ENCODE measurements around the gene MOSPD3.

Gene MOSPD3

DNA sequence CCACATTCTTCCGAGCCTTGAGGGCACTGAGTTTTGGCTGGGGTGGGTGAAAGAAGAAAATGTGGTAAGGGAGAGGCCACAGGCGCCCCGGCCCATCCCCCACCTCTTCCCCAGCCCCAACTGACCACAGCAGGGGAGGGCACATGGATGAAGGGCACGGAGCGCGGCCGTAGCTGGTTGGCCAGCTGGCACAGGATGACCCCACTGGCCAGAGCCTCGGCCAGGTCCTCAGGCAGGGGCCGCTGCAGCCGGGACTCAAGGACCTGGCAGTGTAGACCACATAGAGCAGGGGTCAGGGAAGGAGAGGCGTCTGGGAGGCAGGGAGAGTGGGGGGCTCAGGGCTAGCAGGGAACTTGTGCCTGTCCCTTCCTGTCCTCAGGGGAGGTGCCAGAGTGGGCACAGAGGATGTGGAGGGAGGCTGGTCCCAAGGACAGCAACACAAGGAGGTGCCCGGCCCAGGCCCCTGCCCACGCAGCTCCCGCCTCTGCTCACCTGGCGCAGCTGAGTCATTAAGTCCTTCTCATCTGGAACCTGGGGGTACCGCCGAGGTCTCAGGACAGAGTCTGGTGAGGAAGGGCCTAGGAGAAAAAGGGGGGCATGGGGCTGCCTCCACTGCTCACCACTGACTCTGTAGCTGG is 36.5 kb upstream of the MOSPD3 start:
- no peak for DNase-seq (ENCODE audit: low spot score)

DNA sequence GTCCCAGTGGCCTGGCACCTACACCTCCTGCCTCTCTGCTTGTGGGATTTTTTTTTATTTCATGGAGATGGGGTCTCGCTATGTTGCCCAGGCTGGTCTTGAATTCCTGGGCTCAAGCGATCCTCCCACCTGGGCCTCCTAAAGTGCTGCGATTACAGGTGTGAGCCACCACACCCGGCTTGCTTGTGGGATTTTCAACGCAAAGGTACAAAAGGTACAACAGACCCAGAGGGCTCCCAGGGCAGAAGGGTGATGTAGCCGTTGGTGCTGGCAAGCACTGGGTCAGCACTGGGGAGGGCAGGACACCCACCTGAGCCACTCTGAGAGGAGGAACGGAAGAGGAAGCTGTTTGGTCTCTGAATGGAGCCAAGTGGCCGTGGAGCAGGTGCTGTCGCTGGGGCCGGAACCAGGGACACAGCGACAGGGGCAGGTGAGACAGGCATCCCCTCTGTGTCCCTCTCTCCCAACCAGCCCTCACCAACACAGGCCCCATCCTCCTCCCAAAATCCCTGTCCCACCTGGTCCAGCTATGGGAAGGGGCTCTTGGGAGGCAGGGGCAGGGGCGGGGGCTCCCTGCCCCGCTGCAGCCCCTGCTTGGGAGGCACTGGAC is 35.9 kb upstream of the MOSPD3 start:
- no peak for DNase-seq (ENCODE audit: low spot score)

GRCh38 chr7:100577103-100577502 is 35.2 kb upstream of the MOSPD3 start:
- DNase-seq (ENCODE audit: low spot score) = no peak

DNA sequence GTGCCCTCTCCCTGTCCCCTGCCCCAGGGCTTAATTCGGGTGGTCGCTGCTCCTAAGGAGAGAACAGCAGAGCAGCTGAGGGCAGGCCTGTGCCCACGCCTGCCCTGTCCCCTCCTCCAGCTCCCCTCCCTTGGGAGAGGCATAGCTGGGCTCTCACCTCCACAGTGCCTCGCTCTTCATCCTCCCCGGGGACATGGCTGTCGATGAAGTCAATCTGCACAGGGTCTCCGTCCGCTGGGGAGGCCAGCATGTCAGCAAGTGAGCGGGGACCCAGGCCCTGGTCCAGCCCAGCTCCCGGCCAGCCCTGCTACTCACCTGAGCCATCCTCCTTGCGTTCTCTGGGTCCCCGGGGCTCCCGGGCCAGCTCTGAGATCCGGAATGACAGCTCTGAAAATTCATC is 34.8 kb upstream of the MOSPD3 start:
- DNase-seq (ENCODE audit: low spot score) = no peak

- DNase-seq (ENCODE audit: low spot score) = no peak
These were observed 33.8 kb upstream of the MOSPD3 start for GRCh38 chr7:100578246-100579183.

DNA sequence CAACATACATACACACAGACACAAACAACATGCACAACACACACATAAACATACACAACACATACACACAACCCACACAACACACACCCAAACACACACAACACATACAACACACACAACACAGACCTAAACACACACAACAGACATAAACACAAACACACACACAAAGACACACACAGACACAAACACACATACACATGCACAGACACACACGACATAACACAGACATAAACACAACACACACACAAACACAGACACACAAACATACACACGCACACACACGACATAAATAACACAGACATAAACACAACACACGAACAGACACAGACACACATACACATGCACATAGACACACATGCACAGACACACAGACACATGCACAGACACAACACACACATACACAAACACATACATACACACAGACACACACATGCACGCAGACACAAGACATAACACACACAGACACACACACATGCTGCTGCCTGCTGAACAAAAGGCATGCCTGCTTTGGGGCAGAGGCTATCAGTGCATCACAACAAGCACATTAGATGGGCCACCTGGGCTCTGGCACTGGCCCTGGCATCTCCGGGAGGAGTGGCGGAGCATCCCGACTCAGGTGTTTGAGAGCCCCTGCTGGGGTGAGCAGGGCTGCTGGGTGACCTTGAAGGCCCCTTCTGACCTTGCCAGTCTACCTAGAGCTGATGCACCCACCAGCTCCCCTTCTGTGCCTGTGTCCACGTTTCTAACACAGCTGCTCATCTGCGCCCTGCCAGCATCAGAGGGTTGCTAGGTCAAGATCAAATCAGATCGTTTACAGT is 31.7 kb upstream of the MOSPD3 start:
- no peak for DNase-seq (ENCODE audit: low spot score)

DNA sequence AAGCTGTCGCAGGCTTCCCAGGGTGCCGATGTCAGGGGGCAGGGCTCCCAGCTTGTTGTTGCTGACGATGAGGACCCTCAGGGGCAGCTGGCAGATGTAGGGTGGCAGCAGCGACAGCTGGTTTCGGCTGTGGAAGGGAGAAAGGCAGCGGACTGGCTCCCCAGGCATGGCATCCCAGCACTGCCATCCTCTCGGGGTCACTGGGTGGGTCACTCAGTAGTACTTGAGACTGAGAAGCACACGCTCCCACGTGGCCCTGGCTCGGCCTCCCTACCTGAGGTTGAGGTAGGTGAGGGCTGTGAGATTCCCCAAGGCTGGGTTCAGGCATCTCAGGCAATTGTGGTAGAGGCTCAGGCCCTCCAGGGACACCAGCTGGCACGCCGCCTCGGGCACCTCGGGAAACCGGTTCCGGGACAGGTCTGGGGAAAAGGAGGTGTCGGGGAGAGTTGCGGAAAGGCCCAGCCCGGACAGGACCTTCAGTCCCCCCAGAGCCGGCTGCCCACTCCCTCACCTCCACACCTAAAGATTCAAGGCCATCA is 30.2 kb upstream of the MOSPD3 start:
- DNase-seq (ENCODE audit: low spot score) = no peak

- DNase-seq (ENCODE audit: low spot score) = no peak
These were observed 29.7 kb upstream of the MOSPD3 start for GRCh38 chr7:100582650-100583049.

DNA sequence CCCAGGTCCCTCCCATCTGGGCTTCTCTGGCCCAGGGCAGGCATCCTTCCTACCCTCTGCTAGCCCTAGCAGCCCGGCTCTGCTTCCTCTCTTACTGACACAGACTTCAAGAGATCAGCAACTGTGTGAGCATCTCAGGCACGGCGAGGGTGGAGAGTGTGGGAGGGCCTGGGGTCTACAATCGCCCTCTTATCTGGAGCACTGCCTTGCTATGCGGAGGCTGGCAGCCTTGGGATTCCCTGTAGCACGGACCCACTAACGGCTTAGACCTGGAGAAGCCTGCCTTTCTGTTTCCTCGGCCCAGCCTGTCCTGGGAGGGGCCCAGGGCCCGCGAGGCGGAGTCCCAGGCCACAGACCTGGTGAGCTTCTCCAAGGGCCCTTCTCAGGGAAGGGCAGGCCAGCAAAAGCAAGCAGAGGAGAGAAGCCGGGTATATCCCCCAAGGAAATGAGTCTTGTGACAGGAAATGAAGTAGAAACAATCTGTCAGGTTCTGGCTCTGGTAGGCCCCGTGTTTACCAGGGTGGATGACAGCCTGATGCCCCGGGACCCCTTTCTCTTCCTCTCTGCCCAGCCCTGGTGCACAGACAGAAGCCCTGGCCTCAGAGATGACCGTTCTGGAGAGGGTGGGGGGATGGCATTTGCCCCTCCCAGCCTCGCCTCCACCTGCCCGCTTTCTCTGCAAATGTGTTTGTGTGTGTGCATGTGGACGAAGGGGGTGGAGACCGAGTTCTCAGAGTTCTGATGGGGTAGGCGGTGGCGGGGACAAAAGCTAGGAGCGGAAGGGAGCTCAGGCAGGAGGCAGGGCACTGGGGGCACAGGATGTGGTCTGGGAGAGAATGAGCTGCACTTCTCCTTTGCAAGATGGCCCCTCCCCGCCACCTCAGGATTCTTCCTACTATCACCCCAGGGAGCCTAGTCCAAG is 28.9 kb upstream of the MOSPD3 start:
- no peak for DNase-seq (ENCODE audit: low spot score)

DNA sequence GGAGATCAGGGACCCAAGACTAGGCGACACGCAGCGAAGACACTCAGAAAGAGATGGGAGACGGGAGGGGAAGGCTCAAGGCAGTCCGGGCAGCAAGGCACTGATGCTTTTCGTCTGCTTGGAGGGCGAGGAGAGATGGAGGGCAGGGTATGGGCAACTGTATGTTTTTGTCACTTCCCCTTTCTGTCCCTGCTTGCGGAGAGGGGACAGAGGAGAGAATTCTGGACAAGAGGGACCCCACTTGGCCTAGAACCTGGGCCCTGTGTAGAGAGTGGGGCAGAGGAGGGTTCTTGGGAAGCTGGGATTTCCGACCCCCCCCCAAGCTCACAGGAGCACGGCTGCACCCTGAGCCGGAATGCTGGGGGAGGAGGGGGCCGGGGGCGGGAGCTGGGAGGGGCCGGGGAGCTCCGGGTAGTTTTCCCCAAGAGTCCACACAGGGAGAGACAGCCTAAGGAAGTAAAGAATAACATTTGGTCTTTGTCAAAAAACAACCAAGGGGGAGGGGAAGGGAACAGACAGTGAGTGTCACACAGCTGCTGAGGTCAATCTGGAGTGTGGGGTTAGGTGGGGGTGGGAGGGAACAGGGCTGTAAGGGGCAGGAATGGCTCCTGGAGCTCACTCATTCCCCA is 28.2 kb upstream of the MOSPD3 start:
- no peak for DNase-seq (ENCODE audit: low spot score)

GRCh38 chr7:100584683-100585510 is 27.4 kb upstream of the MOSPD3 start:
- DNase-seq (ENCODE audit: low spot score) = no peak

DNA sequence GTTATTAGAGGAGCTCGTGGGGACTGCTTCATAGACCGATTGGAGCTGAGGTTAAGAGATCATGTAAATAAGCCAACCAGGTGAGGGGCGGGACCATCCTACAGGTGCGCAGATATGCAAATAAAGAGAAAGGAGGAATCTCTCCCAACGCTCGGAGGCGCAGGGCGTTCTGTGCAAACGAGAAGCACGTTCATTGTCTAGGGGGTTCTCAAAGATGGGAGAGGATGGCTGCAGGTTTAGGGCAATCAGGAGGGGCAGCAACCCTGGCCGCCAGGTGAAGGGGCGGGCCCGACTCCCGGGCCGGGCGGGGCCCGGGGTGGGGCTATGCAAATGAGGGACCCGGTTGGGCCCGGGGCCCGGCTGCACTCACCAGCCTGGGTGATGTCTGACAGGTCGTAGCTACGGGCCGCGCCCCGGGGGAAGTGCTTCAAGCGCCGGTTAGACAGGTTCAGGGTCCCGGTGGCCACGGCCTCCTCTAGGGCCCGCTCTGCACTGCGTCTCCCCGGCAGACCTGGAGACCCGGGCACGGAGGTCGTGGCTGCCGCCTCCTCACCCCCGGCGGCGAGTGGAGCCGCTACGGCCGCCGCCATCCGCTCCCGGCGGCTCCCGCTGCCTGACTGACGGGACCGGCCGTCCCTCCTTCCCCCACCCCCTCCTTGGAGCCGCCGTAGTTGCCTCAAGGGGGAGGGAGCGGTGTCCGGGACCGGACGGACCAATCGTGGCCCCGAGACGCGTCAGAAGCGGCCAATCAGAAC is 26.7 kb upstream of the MOSPD3 start, which contains the start of gene LRCH4:
TSS of gene LRCH4 (minus strand) at position 619 of the 755 bp plus-strand sequence. CDS start at position 590, 29 bp downstream.
- peak; percentile 64 for DNase-seq (ENCODE audit: low spot score)

DNA sequence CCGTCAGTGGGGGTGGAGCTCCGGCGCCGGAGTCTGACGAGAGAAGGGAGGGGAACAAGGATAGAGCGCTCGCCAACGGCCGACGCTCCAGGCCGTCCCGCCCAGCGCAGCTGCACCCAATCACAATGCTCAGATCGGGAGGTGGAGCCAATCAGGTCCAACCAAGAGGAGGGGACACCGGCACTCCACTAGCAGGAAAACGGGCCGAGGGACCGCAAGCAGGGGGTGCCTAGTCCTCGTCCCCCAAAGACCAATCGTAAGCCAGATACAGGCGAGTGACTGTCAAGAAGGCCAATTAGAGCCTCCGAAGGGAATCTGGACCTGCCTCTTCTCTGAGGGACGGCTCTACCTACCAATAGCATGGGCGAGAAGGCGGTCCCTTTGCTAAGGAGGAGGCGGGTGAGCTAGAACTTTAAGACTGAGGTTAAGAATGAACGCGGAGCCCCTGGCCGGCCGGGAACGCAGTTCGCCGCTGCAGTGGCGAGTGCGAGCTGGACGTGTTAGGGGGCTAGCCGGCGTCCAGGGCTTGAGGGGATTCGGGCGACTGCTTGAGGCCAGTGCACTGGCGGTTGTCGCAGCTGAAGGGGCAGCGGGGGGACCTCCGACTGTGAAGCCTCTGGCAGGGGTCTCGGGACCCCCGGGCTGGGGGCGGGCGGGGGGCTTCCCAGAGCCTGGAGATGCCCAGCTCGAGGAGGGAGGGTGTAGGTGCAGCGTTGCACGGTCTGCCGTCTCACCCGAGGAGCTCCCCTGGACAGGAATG is 25.9 kb upstream of the MOSPD3 start, which contains the start of gene FBXO24:
TSS of gene FBXO24 (plus strand) at position 63 of the 760 bp plus-strand sequence. CDS start at position 361, 298 bp downstream.
- DNase-seq (ENCODE audit: low spot score) = peak; percentile 100

- DNase-seq (ENCODE audit: low spot score) = peak; percentile 22
These were observed 23.9 kb upstream of the MOSPD3 start for GRCh38 chr7:100588438-100588837.

DNA sequence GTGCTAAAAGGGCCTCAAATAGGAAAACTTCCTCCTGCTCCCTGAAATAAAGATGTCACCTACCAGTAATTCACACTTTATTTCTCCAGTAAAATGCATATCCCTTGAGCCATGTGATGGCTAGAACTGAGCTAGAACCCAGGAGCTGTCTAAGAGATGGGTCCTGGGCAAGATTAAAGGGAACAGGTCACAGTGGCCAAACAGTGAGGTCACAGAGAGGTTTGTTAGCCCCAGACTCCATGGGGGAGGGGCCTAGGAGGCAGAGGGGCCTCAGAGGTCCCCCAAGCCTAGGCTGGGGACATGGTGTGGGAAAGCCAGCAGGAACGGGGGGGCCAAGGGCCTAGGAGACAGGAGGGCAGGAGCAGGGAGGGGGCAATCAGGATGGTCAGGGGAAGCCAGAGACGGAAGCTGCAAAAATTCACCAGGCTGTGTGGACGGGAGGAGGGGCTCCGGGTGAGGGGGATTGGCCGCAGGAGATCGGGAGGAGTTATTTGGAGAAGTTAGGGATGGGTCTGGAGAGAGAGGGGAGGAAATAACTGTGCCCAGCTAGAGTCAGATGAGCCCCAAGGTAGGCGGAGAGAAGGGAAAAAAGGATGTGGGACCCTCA is 22.9 kb upstream of the MOSPD3 start:
- DNase-seq (ENCODE audit: low spot score) = no peak

DNA sequence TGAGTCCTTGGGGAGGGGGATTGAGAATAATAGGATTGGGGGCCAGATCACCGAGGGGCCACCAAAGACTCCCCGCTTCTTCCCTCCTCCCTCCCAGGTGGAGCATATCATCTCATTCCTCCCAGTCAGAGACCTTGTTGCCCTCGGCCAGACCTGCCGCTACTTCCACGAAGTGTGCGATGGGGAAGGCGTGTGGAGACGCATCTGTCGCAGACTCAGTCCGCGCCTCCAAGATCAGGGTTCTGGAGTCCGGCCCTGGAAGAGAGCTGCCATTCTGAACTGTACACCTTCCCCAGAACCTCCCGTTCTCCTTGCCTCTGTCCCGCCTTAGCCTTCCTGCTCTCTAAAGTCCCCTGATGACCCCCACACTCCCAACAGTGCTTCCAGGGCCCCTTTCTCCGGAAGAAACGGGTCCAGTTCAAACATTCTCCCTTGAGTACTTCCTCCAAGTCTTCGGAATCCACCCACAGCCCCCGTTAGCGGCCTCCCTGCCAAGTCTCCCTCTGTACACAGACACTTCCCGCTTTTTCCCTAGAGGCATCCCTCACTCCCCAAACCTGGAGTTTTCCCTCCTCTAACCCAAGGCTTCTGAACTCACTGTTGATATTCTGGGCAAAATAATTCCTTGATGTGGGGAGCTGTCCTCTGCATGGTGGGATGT is 22.1 kb upstream of the MOSPD3 start:
- DNase-seq (ENCODE audit: low spot score) = no peak

DNA sequence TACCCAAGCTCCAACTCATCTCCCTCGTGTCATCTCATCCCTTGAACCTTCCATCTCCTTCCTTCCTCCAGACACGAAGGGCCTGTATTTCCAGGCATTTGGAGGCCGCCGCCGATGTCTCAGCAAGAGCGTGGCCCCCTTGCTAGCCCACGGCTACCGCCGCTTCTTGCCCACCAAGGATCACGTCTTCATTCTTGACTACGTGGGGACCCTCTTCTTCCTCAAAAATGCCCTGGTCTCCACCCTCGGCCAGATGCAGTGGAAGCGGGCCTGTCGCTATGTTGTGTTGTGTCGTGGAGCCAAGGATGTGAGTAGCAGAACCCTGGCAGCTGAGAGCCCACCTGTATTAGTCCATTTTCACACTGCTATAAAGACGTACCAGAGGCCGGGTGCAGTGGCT is 20.7 kb upstream of the MOSPD3 start:
- no peak for DNase-seq (ENCODE audit: low spot score)

Measured in hematopoietic multipotent progenitor cell treated with erythropoietin and hydrocortisone succinate and interleukin-3 and kit ligand, for 15 days (in vitro differentiated cells).